K562 (cell line): ENCODE results near the gene SH3GL3. TPM values are rescaled to one million over a fixed set of nuclear protein-coding genes. Genes with fewer than 3 reads are reported as not detected.

Source experiments
- ATAC-seq: fragments of 200-7000 bp; cut with Tn5 transposase; 3 replicates; pipeline ENCODE4 v1.9.1; 2020; ENCODE audit warnings: moderate library complexity
- BruUV-seq: library from RNA; stranded (reverse); fragments of 400-500 nt; replicated peaks from 2 replicates; lab custom pipeline; 2021; lab: Mats Ljungman, UMichigan
- CTCF ChIA-PET: fragments of 300-600 bp; formaldehyde crosslinking; extraction: SDS; loops from one replicate; lab custom pipeline; 2021; ENCODE audit warnings: low intra/inter-chr PET ratio; lab: Yijun Ruan, JAX
- POLR2A ChIA-PET: fragments of 300-600, 350-650 bp; sonication (Branson Sonifier 250); formaldehyde crosslinking; extraction: SDS; loops from one replicate; lab custom pipeline; 2021; ENCODE audit warnings: antibody characterized with exemption, inconsistent platforms; lab: Yijun Ruan, JAX
- DNase-seq, 4 experiments: peaks; one replicate each; pipeline versions ENCODE4 v3.0.0 to v3.0.0-alpha.2; 2011 to 2018; ENCODE audit warnings: low spot score in 3 of 4, mixed read lengths in 3 of 4; ENCODE audit errors: extremely low read depth in 1 of 4
- FAIRE-seq: peaks from 2 replicates; lab custom pipeline; 2011; peaks lifted over from hg19 to GRCh38; lab: Jason Lieb, UNC
- H2AFZ ChIP-seq: 2 replicates; pipeline ENCODE4 v1.6.0; 2011; ENCODE audit warnings: low read depth, low read length, control low read depth, inconsistent platforms
- H3K27ac ChIP-seq: fragments of 200-600 bp; 3 replicates; pipeline ENCODE4 v1.8.0; 2011; ENCODE audit warnings: low read depth, mild to moderate bottlenecking, control low read depth, inconsistent platforms, low read length, moderate library complexity, mixed read lengths; ENCODE audit errors: extremely low read depth
- H3K27me3 ChIP-seq, 2 experiments: fragments of 300-600 bp in 1 of 2; 2 replicates in 1 of 2; 3 replicates in 1 of 2; pipeline versions ENCODE4 v1.6.0 to v1.8.0; 2011; ENCODE audit warnings: inconsistent platforms in 2 of 2, low read length in 2 of 2, mild to moderate bottlenecking in 1 of 2, mixed read lengths in 1 of 2, moderate library complexity in 1 of 2; ENCODE audit not compliant: control insufficient read depth in 2 of 2, insufficient read depth in 2 of 2
- H3K36me3 ChIP-seq: fragments of 300-600 bp; 3 replicates; pipeline ENCODE4 v1.8.0; 2011; ENCODE audit warnings: mild to moderate bottlenecking, low read length, inconsistent platforms; ENCODE audit not compliant: control insufficient read depth, insufficient read depth
- H3K4me1 ChIP-seq, 2 experiments: fragments of 200-600 bp in 1 of 2; replicated peaks in 1 of 2; 2 replicates in 1 of 2; 3 replicates in 1 of 2; pipeline versions ENCODE4 v1.5.1 to v1.8.0; 2011; ENCODE audit warnings: inconsistent platforms in 2 of 2, low read length in 2 of 2, mild to moderate bottlenecking in 1 of 2, mixed read lengths in 1 of 2, moderate library complexity in 1 of 2; ENCODE audit not compliant: control insufficient read depth in 2 of 2, insufficient read depth in 2 of 2
- H3K4me2 ChIP-seq: 2 replicates; pipeline ENCODE4 v1.6.1; 2011; ENCODE audit warnings: low read length, control low read depth, inconsistent platforms, mixed read lengths; ENCODE audit not compliant: insufficient read depth
- H3K4me3 ChIP-seq: fragments of 200-600 bp; sonication (generic), shearing (Covaris generic); 2 replicates; pipeline ENCODE4 v1.5.1; 2016; ENCODE audit warnings: control low read depth, inconsistent platforms
- H3K79me2 ChIP-seq: fragments of 200-600 bp; 3 replicates; pipeline ENCODE4 v1.8.0; 2011; ENCODE audit warnings: low read length, inconsistent platforms; ENCODE audit not compliant: control insufficient read depth, insufficient read depth
- H3K9ac ChIP-seq, 2 experiments: 2 replicates each; pipeline versions ENCODE4 v1.6.0 to v1.6.1; 2011; ENCODE audit warnings: low read depth in 2 of 2, low read length in 2 of 2, control low read depth in 1 of 2, inconsistent platforms in 1 of 2, mild to moderate bottlenecking in 1 of 2, mixed read lengths in 1 of 2; ENCODE audit not compliant: insufficient read depth in 1 of 2
- H3K9me1 ChIP-seq: one replicate; pipeline ENCODE4 v1.6.0; 2011; ENCODE audit warnings: inconsistent platforms, mild to moderate bottlenecking, low read length, moderate library complexity; ENCODE audit not compliant: control insufficient read depth, insufficient read depth
- H3K9me3 ChIP-seq: replicated peaks from 2 replicates; pipeline ENCODE4 v1.5.1; 2011; ENCODE audit warnings: low read depth, low read length, inconsistent platforms; ENCODE audit not compliant: control insufficient read depth, insufficient read depth
- H4K20me1 ChIP-seq: replicated peaks from 2 replicates; pipeline ENCODE4 v1.6.1; 2011; ENCODE audit warnings: low read length, inconsistent platforms, mixed read lengths; ENCODE audit not compliant: control insufficient read depth, insufficient read depth
- CCNT2 ChIP-seq: IDR thresholded peaks from 2 replicates; pipeline ENCODE4 v1.6.1; 2011; ENCODE audit warnings: borderline replicate concordance, low read depth, mild to moderate bottlenecking, moderate library complexity, mixed read lengths, low read length; ENCODE audit not compliant: insufficient read length; ENCODE audit errors: extremely low read depth
- FOXK2 ChIP-seq, 2 experiments: fragments of 450-650 bp; IDR thresholded peaks in 1 of 2; conservative IDR thresholded peaks in 1 of 2; 2 replicates each; pipeline ENCODE4 v1.6.1; 2016; ENCODE audit warnings: low read depth in 2 of 2, mild to moderate bottlenecking in 1 of 2
- MCM7 ChIP-seq, 2 experiments: fragments of 450-650 bp; IDR thresholded peaks; 2 replicates each; pipeline ENCODE4 v1.6.1; 2016 to 2018
- MYNN ChIP-seq, 2 experiments: sonication (generic); formaldehyde crosslinking in 1 of 2; IDR thresholded peaks; 2 replicates each; pipeline versions ENCODE4 v1.5.0 to v1.6.1; 2016 to 2020; ENCODE audit warnings: antibody characterized with exemption in 1 of 2, missing genetic modification reagents in 1 of 2
- STAT5B ChIP-seq: fragments of 250-450 bp; sonication (Bioruptor Pico); IDR thresholded peaks from 2 replicates; pipeline ENCODE4 v1.8.0; 2021; ENCODE audit warnings: mild to moderate bottlenecking, inconsistent platforms
- ZFP1 ChIP-seq: fragments of 450-650 bp; formaldehyde crosslinking; IDR thresholded peaks from 2 replicates; pipeline ENCODE4 v1.4.0; 2020; ENCODE audit warnings: mild to moderate bottlenecking, mixed read lengths
- ZNF217 ChIP-seq: sonication (generic); formaldehyde crosslinking; IDR thresholded peaks from 2 replicates; pipeline ENCODE4 v1.8.0; 2022; ENCODE audit warnings: mild to moderate bottlenecking, missing genetic modification reagents
- WGBS: fragments of 100-300 bp; shearing (Covaris generic); methylation state at CpG from one replicate; pipeline ENCODE4 v1.1.6; 2016; ENCODE audit warnings: low coverage, mixed read lengths; ENCODE audit not compliant: insufficient coverage; ENCODE audit errors: missing lambda C conversion rate; 5-methylcytosine and 5-hydroxymethylcytosine counted together
- in situ Hi-C: fragments of 300-500 bp; cut with MboI; formaldehyde crosslinking; loops from 4 replicates; pipeline ENCODE4 v1.15.0; 2018; ENCODE audit warnings: inconsistent platforms, mixed read lengths
- intact Hi-C: fragments of 100-400 bp; cut with micrococcal nuclease; formaldehyde crosslinking; loops from 2 replicates; pipeline ENCODE4 v1.14.2; 2022
- polyA plus RNA-seq, 8 experiments: library from polyadenylated mRNA; depleted of rRNA in 4 of 8; stranded (reverse) in 5 of 8; unstranded in 3 of 8; fragments of >200 nt; fragmentation: Nextera tagmentation in 2 of 8; fragmentation: Illumina TruSeq in 1 of 8; extraction: Ambion mirVana in 2 of 8; extraction: Trizol in 1 of 8; gene quantifications; 2 replicates each; pipeline versions ENCODE4 v1.2.1 to v1.2.3, GENCODE V29; 2011 to 2014; ENCODE audit warnings: inconsistent platforms in 1 of 8, missing spikeins in 1 of 8
- total RNA-seq, 7 experiments: library from RNA; depleted of rRNA in 6 of 7; stranded (reverse); fragments of >200 nt in 6 of 7; fragmentation: Illumina TruSeq in 2 of 7; extraction: Trizol in 2 of 7; gene quantifications; 2 replicates each; pipeline versions ENCODE4 v1.2.1 to v1.2.3, GENCODE V29; 2011 to 2021; ENCODE audit warnings: low replicate concordance in 1 of 7
- TF ChIP-seq, protein P1 (sequence below): fragments of 200-800 bp; sonication (Bioruptor generic); IDR thresholded peaks from 2 replicates; pipeline ENCODE4 v1.6.1; 2017; ENCODE audit warnings: missing genetic modification characterization, missing compliant biosample characterization
- TF ChIP-seq, protein P2 (sequence below), 2 experiments: fragments of 250-450 bp in 1 of 2; fragments of 450-650 bp in 1 of 2; sonication (Bioruptor Pico) in 1 of 2; IDR thresholded peaks; 2 replicates each; pipeline versions ENCODE4 v1.6.1 to v1.8.0; 2016 to 2021; ENCODE audit warnings: mild to moderate bottlenecking in 2 of 2, moderate library complexity in 2 of 2, missing compliant biosample characterization in 1 of 2, missing genetic modification characterization in 1 of 2
- TF ChIP-seq, protein P3 (sequence below): fragments of 450-650 bp; IDR thresholded peaks from one replicate; pipeline ENCODE4 v1.6.1; 2018; ENCODE audit warnings: mild to moderate bottlenecking, moderate library complexity; ENCODE audit not compliant: partially characterized antibody

The SH3GL3 gene
- total and polyA plus RNA-seq, 9 of the 15 experiments (the other 6 are each of a cell fraction or from before 2014, with no cell fraction given): 3.9 to 16.0 (median 9.7) TPM

DNA sequence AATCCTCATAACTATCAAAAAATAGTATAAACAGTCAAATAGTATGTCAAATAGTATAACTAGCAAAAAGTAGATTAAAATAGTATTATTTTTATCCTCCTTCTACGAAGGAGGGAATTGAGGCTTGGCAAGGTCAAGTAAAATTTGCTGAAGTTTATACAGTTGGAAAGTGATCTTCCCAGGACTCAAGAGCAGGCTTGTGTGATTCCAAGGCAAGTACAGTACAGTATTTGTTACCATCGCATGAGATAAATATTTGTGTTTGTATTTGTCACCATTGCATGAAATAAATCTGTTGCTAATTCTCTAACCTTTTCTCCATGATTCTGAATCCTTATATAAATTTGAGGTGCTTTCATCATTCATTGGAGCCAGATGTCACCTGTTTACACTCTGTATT is 28.9 kb downstream of the SH3GL3 start:
- H3K4me2 ChIP-seq: no peak overlapping the region
- ChIA-PET POLR2A (no interaction called here), CTCF (no interaction called here)
- FAIRE-seq: no peak
- no peak for ATAC-seq
- BruUV-seq: no TSS peak
- in situ Hi-C loops: no loop called here
- no peak overlapping the region for H2AFZ ChIP-seq
- H3K9ac ChIP-seq: no peak overlapping the region
- peaks cover 62% of the 10 kb centered on the region; the same call in 2 of the 3 replicates for H3K79me2 ChIP-seq
- intact Hi-C loops: no loop called here
- no peaks in the 10 kb centered on the region; the same call in 2 of the 3 replicates for H3K36me3 ChIP-seq
- H3K4me3 ChIP-seq: no peak overlapping the region
- peaks cover 3 to 10% of the 10 kb centered on the region in 2 experiments; a peak in 4 of 5 replicates for H3K4me1 ChIP-seq
- 51% methylated on average over 2 of the region's 2 CpGs for WGBS
- no peaks in the 10 kb centered on the region for H3K9me3 ChIP-seq
- no peaks in the 10 kb centered on the region for H4K20me1 ChIP-seq
- no peak for TF ChIP-seq ZNF217
- TF ChIP-seq, protein P1, sequence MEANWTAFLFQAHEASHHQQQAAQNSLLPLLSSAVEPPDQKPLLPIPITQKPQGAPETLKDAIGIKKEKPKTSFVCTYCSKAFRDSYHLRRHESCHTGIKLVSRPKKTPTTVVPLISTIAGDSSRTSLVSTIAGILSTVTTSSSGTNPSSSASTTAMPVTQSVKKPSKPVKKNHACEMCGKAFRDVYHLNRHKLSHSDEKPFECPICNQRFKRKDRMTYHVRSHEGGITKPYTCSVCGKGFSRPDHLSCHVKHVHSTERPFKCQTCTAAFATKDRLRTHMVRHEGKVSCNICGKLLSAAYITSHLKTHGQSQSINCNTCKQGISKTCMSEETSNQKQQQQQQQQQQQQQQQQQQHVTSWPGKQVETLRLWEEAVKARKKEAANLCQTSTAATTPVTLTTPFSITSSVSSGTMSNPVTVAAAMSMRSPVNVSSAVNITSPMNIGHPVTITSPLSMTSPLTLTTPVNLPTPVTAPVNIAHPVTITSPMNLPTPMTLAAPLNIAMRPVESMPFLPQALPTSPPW (CRISPR knock-in tag): no peak
- TF ChIP-seq, protein P2, sequence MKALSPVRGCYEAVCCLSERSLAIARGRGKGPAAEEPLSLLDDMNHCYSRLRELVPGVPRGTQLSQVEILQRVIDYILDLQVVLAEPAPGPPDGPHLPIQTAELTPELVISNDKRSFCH (CRISPR knock-in tag; IDR thresholded peaks at IDR 0.05): no peak
- TF ChIP-seq, protein P2 (tag; IDR thresholded peaks at IDR 0.05): no peak
- no peak for TF ChIP-seq ZFP1
- TF ChIP-seq FOXK2 (conservative IDR thresholded peaks at IDR 0.05 in 1 of 2, IDR thresholded peaks at IDR 0.05 in 1 of 2; ENCODE audit: low read depth in 2 of 2): no peak
- TF ChIP-seq, protein P3, sequence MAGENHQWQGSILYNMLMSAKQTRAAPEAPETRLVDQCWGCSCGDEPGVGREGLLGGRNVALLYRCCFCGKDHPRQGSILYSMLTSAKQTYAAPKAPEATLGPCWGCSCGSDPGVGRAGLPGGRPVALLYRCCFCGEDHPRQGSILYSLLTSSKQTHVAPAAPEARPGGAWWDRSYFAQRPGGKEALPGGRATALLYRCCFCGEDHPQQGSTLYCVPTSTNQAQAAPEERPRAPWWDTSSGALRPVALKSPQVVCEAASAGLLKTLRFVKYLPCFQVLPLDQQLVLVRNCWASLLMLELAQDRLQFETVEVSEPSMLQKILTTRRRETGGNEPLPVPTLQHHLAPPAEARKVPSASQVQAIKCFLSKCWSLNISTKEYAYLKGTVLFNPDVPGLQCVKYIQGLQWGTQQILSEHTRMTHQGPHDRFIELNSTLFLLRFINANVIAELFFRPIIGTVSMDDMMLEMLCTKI: no peak
- TF ChIP-seq MCM7 (IDR thresholded peaks at IDR 0.05): no peak
- no peak for TF ChIP-seq MYNN (IDR thresholded peaks at IDR 0.05)
- TF ChIP-seq MYNN (CRISPR knock-in tag; IDR thresholded peaks at IDR 0.05): no peak
- TF ChIP-seq CCNT2: no peak
- TF ChIP-seq STAT5B: no peak
- TF ChIP-seq, all 486 proteins: peak for 0
- no peak for DNase-seq
- Histone ChIP-seq H3K27ac (no peak overlapping the region), H3K9me1 (no peaks in the 10 kb centered on the region), H3K27me3 (no peaks in the 10 kb centered on the region; a peak in 1 of 5 replicates)
